ENCODE data around the gene TNFRSF19.
A peak's percentile ranks its signal among the peaks of the same experiment; 100 is the strongest.

The TNFRSF19 gene

GRCh38 chr13:23579072-23579895, 9.1 kb downstream of the TNFRSF19 start:
- Histone ChIP-seq H3K79me1 (ENCODE audit: low read length) (no peaks in the 10 kb centered on the region), H3K27ac (ENCODE audit: low read depth, low read length) (no peak overlapping the region), H4K5ac (ENCODE audit: low read length) (no peak overlapping the region), H2AK5ac (ENCODE audit: low read length) (no peak overlapping the region), H3K36me3 (ENCODE audit: control insufficient read depth, insufficient read depth, low read length) (no peaks in the 10 kb centered on the region), H3K4me1 (ENCODE audit: control insufficient read depth, low read depth, low read length) (no peaks in the 10 kb centered on the region), H3K27me3 (ENCODE audit: insufficient read depth, low read length, poor library complexity) (peaks cover 7% of the 10 kb centered on the region), H4K8ac (ENCODE audit: low read depth, low read length) (no peak overlapping the region), H3K4ac (ENCODE audit: low read depth, low read length) (no peak overlapping the region), H3K79me2 (ENCODE audit: control insufficient read depth, insufficient read depth, low read length) (no peaks in the 10 kb centered on the region), H3K18ac (ENCODE audit: low read length) (no peak overlapping the region), H2BK120ac (ENCODE audit: low read depth, low read length) (no peak overlapping the region), H2BK5ac (ENCODE audit: low read length) (no peak overlapping the region), H3K4me3 (ENCODE audit: low read length) (peak overlapping the region; percentile 43), H3K9ac (ENCODE audit: low read length) (peak overlapping the region; percentile 46), H3K56ac (ENCODE audit: low read length) (peak overlapping the region; percentile 75), H3K4me2 (ENCODE audit: low read length) (peak overlapping the region; percentile 81), H2BK15ac (replicated peaks; ENCODE audit: low read depth) (no peak overlapping the region), H3K23ac (ENCODE audit: low read length) (no peak overlapping the region)
- peak; percentile 91 for DNase-seq
- WGBS (ENCODE audit: extremely low coverage, insufficient coverage, low lambda C conversion rate): no CpG with 5 or more reads among the region's 82 CpGs

GRCh38 chr13:23579896-23580683, 9.9 kb downstream of the TNFRSF19 start:
- DNase-seq: no peak
- no peak overlapping the region for H4K5ac ChIP-seq (ENCODE audit: low read length)
- H2BK15ac ChIP-seq (replicated peaks; ENCODE audit: low read depth): no peak overlapping the region
- H3K79me1 ChIP-seq (ENCODE audit: low read length): no peaks in the 10 kb centered on the region
- whole genome bisulfite sequencing (ENCODE audit: extremely low coverage, insufficient coverage, low lambda C conversion rate): no CpG with 5 or more reads among the region's 22 CpGs
- no peak overlapping the region for H2BK120ac ChIP-seq (ENCODE audit: low read depth, low read length)
- H3K36me3 ChIP-seq (ENCODE audit: control insufficient read depth, insufficient read depth, low read length): no peaks in the 10 kb centered on the region
- H3K9ac ChIP-seq (ENCODE audit: low read length): no peak overlapping the region
- no peak overlapping the region for H3K4ac ChIP-seq (ENCODE audit: low read depth, low read length)
- H3K23ac ChIP-seq (ENCODE audit: low read length): no peak overlapping the region
- H3K18ac ChIP-seq (ENCODE audit: low read length): no peak overlapping the region
- H2BK5ac ChIP-seq (ENCODE audit: low read length): no peak overlapping the region
- no peaks in the 10 kb centered on the region for H3K79me2 ChIP-seq (ENCODE audit: control insufficient read depth, insufficient read depth, low read length)
- H3K27me3 ChIP-seq (ENCODE audit: insufficient read depth, low read length, poor library complexity): peaks cover 7% of the 10 kb centered on the region
- no peak overlapping the region for H3K56ac ChIP-seq (ENCODE audit: low read length)
- peak overlapping the region; percentile 43 for H3K4me3 ChIP-seq (ENCODE audit: low read length)
- H3K27ac ChIP-seq (ENCODE audit: low read depth, low read length): no peak overlapping the region
- H3K4me2 ChIP-seq (ENCODE audit: low read length): peak overlapping the region; percentile 81
- H2AK5ac ChIP-seq (ENCODE audit: low read length): no peak overlapping the region
- no peak overlapping the region for H4K8ac ChIP-seq (ENCODE audit: low read depth, low read length)
- H3K4me1 ChIP-seq (ENCODE audit: control insufficient read depth, low read depth, low read length): no peaks in the 10 kb centered on the region

- Histone ChIP-seq H2BK120ac (ENCODE audit: low read depth, low read length) (no peak overlapping the region), H3K79me2 (ENCODE audit: control insufficient read depth, insufficient read depth, low read length) (no peaks in the 10 kb centered on the region), H2BK15ac (replicated peaks; ENCODE audit: low read depth) (no peak overlapping the region), H3K9ac (ENCODE audit: low read length) (no peak overlapping the region), H3K56ac (ENCODE audit: low read length) (no peak overlapping the region), H4K5ac (ENCODE audit: low read length) (no peak overlapping the region), H3K18ac (ENCODE audit: low read length) (no peak overlapping the region), H3K27ac (ENCODE audit: low read depth, low read length) (no peak overlapping the region), H3K4me3 (ENCODE audit: low read length) (no peak overlapping the region), H2BK5ac (ENCODE audit: low read length) (no peak overlapping the region), H3K79me1 (ENCODE audit: low read length) (no peaks in the 10 kb centered on the region), H3K36me3 (ENCODE audit: control insufficient read depth, insufficient read depth, low read length) (no peaks in the 10 kb centered on the region), H2AK5ac (ENCODE audit: low read length) (no peak overlapping the region), H3K4me1 (ENCODE audit: control insufficient read depth, low read depth, low read length) (no peaks in the 10 kb centered on the region), H3K27me3 (ENCODE audit: insufficient read depth, low read length, poor library complexity) (peaks cover 7% of the 10 kb centered on the region), H3K4me2 (ENCODE audit: low read length) (no peak overlapping the region), H4K8ac (ENCODE audit: low read depth, low read length) (no peak overlapping the region), H3K23ac (ENCODE audit: low read length) (no peak overlapping the region), H3K4ac (ENCODE audit: low read depth, low read length) (no peak overlapping the region)
- no peak for DNase-seq
- no CpG with 5 or more reads among the region's 1 CpG for WGBS (ENCODE audit: extremely low coverage, insufficient coverage, low lambda C conversion rate)
Measured at GRCh38 chr13:23580684-23581060, 10.5 kb downstream of the TNFRSF19 start.

- Histone ChIP-seq H3K27ac (ENCODE audit: low read depth, low read length) (no peak overlapping the region), H3K79me1 (ENCODE audit: low read length) (no peaks in the 10 kb centered on the region), H2BK120ac (ENCODE audit: low read depth, low read length) (no peak overlapping the region), H3K23ac (ENCODE audit: low read length) (no peak overlapping the region), H3K56ac (ENCODE audit: low read length) (no peak overlapping the region), H4K5ac (ENCODE audit: low read length) (no peak overlapping the region), H3K4me1 (ENCODE audit: control insufficient read depth, low read depth, low read length) (no peaks in the 10 kb centered on the region), H3K4me3 (ENCODE audit: low read length) (no peak overlapping the region), H2BK15ac (replicated peaks; ENCODE audit: low read depth) (no peak overlapping the region), H3K36me3 (ENCODE audit: control insufficient read depth, insufficient read depth, low read length) (no peaks in the 10 kb centered on the region), H3K27me3 (ENCODE audit: insufficient read depth, low read length, poor library complexity) (peaks cover 7% of the 10 kb centered on the region), H3K4ac (ENCODE audit: low read depth, low read length) (no peak overlapping the region), H2AK5ac (ENCODE audit: low read length) (no peak overlapping the region), H3K4me2 (ENCODE audit: low read length) (no peak overlapping the region), H3K18ac (ENCODE audit: low read length) (no peak overlapping the region), H3K79me2 (ENCODE audit: control insufficient read depth, insufficient read depth, low read length) (no peaks in the 10 kb centered on the region), H4K8ac (ENCODE audit: low read depth, low read length) (no peak overlapping the region), H3K9ac (ENCODE audit: low read length) (no peak overlapping the region), H2BK5ac (ENCODE audit: low read length) (no peak overlapping the region)
- no peak for DNase-seq
Measured at GRCh38 chr13:23583491-23583890, 13.3 kb downstream of the TNFRSF19 start.

GRCh38 chr13:23584275-23584674, 14.1 kb downstream of the TNFRSF19 start:
- Histone ChIP-seq H3K79me2 (ENCODE audit: control insufficient read depth, insufficient read depth, low read length) (no peaks in the 10 kb centered on the region), H3K4me3 (ENCODE audit: low read length) (no peak overlapping the region), H3K79me1 (ENCODE audit: low read length) (no peaks in the 10 kb centered on the region), H3K27ac (ENCODE audit: low read depth, low read length) (no peak overlapping the region), H3K4me1 (ENCODE audit: control insufficient read depth, low read depth, low read length) (no peaks in the 10 kb centered on the region), H2BK15ac (replicated peaks; ENCODE audit: low read depth) (no peak overlapping the region), H3K56ac (ENCODE audit: low read length) (no peak overlapping the region), H2AK5ac (ENCODE audit: low read length) (no peak overlapping the region), H3K9ac (ENCODE audit: low read length) (no peak overlapping the region), H3K4me2 (ENCODE audit: low read length) (no peak overlapping the region), H3K27me3 (ENCODE audit: insufficient read depth, low read length, poor library complexity) (peaks cover 7% of the 10 kb centered on the region), H2BK120ac (ENCODE audit: low read depth, low read length) (no peak overlapping the region), H3K36me3 (ENCODE audit: control insufficient read depth, insufficient read depth, low read length) (no peaks in the 10 kb centered on the region), H2BK5ac (ENCODE audit: low read length) (no peak overlapping the region), H3K4ac (ENCODE audit: low read depth, low read length) (no peak overlapping the region), H4K5ac (ENCODE audit: low read length) (no peak overlapping the region), H4K8ac (ENCODE audit: low read depth, low read length) (no peak overlapping the region), H3K18ac (ENCODE audit: low read length) (no peak overlapping the region), H3K23ac (ENCODE audit: low read length) (no peak overlapping the region)
- WGBS (ENCODE audit: extremely low coverage, insufficient coverage, low lambda C conversion rate): no CpG with 5 or more reads among the region's 2 CpGs
- no peak for DNase-seq
